NT2/D1 (cell line): ENCODE results near the gene ZHX3.

Experiments used
- DNase-seq: peaks from one replicate; pipeline ENCODE4 v3.0.0-alpha.2; 2011; ENCODE audit warnings: low read depth, low spot score
- H3K27me3 ChIP-seq: 2 replicates; pipeline ENCODE4 v1.6.0; 2011; ENCODE audit warnings: mild to moderate bottlenecking; ENCODE audit not compliant: insufficient read length, insufficient read depth
- H3K36me3 ChIP-seq: 2 replicates; pipeline ENCODE4 v1.6.1; 2011; ENCODE audit warnings: mild to moderate bottlenecking, low read length, mixed read lengths; ENCODE audit not compliant: insufficient read depth, insufficient read length
- H3K4me1 ChIP-seq: 2 replicates; pipeline ENCODE4 v1.5.1; 2011; ENCODE audit not compliant: insufficient read depth, insufficient read length
- H3K4me3 ChIP-seq: 2 replicates; pipeline ENCODE4 v1.5.1; 2011; ENCODE audit warnings: low read depth; ENCODE audit not compliant: insufficient read length
- H3K9ac ChIP-seq: 2 replicates; pipeline ENCODE4 v1.6.0; 2011; ENCODE audit warnings: low read depth; ENCODE audit not compliant: insufficient read length
- H3K9me3 ChIP-seq: 2 replicates; pipeline ENCODE4 v1.5.1; 2011; ENCODE audit warnings: mild to moderate bottlenecking, low read length; ENCODE audit not compliant: insufficient read depth
- SUZ12 ChIP-seq: IDR thresholded peaks from 2 replicates; pipeline ENCODE4 v1.6.1; 2011; ENCODE audit not compliant: insufficient read length, insufficient read depth; ENCODE audit errors: extremely low read depth
- YY1 ChIP-seq: IDR thresholded peaks from 2 replicates; pipeline ENCODE4 v1.6.1; 2011; ENCODE audit not compliant: insufficient read length, insufficient read depth
- ZNF274 ChIP-seq: IDR thresholded peaks from 2 replicates; pipeline ENCODE4 v1.6.1; 2011; ENCODE audit warnings: mild to moderate bottlenecking, low read depth, low read length

Gene ZHX3

GRCh38 chr20:41358230-41358629, 40.7 kb upstream of the ZHX3 start:
- DNase-seq: no peak
- no peak overlapping the region for H3K9ac ChIP-seq
- H3K9me3 ChIP-seq: no peaks in the 10 kb centered on the region
- no peaks in the 10 kb centered on the region for H3K27me3 ChIP-seq
- no peak for TF ChIP-seq YY1
- no peak for TF ChIP-seq SUZ12
- TF ChIP-seq ZNF274: no peak
- peaks cover 64% of the 10 kb centered on the region for H3K36me3 ChIP-seq
- H3K4me3 ChIP-seq: no peak overlapping the region
- H3K4me1 ChIP-seq: no peaks in the 10 kb centered on the region

- H3K36me3 ChIP-seq: peaks cover 70% of the 10 kb centered on the region
- DNase-seq: no peak
- no peak overlapping the region for H3K9ac ChIP-seq
- no peaks in the 10 kb centered on the region for H3K4me1 ChIP-seq
- no peak for TF ChIP-seq YY1
- TF ChIP-seq SUZ12: no peak
- no peak for TF ChIP-seq ZNF274
- no peaks in the 10 kb centered on the region for H3K9me3 ChIP-seq
- no peaks in the 10 kb centered on the region for H3K27me3 ChIP-seq
- H3K4me3 ChIP-seq: no peak overlapping the region
Observed at GRCh38 chr20:41357424-41358163, 40.1 kb upstream of the ZHX3 start.

- no peak overlapping the region for H3K9ac ChIP-seq
- no peak for DNase-seq
- no peak overlapping the region for H3K4me3 ChIP-seq
- no peaks in the 10 kb centered on the region for H3K4me1 ChIP-seq
- peaks cover 75% of the 10 kb centered on the region for H3K36me3 ChIP-seq
- TF ChIP-seq YY1 (no peak), SUZ12 (no peak), ZNF274 (no peak)
- H3K9me3 ChIP-seq: no peaks in the 10 kb centered on the region
- no peaks in the 10 kb centered on the region for H3K27me3 ChIP-seq
Observed at GRCh38 chr20:41356951-41357350, 39.4 kb upstream of the ZHX3 start.

- H3K4me3 ChIP-seq: no peak overlapping the region
- peaks cover 70% of the 10 kb centered on the region for H3K36me3 ChIP-seq
- H3K9ac ChIP-seq: no peak overlapping the region
- DNase-seq: no peak
- H3K9me3 ChIP-seq: no peaks in the 10 kb centered on the region
- H3K4me1 ChIP-seq: no peaks in the 10 kb centered on the region
- TF ChIP-seq YY1 (no peak), SUZ12 (no peak), ZNF274 (no peak)
- no peaks in the 10 kb centered on the region for H3K27me3 ChIP-seq
Observed at GRCh38 chr20:41355598-41356203, 38.2 kb upstream of the ZHX3 start.

- H3K4me3 ChIP-seq: no peak overlapping the region
- no peak for DNase-seq
- H3K9ac ChIP-seq: no peak overlapping the region
- no peaks in the 10 kb centered on the region for H3K9me3 ChIP-seq
- no peaks in the 10 kb centered on the region for H3K4me1 ChIP-seq
- H3K36me3 ChIP-seq: peaks cover 73% of the 10 kb centered on the region
- TF ChIP-seq YY1: no peak
- no peaks in the 10 kb centered on the region for H3K27me3 ChIP-seq
Observed at GRCh38 chr20:41355192-41355591, 37.7 kb upstream of the ZHX3 start.

GRCh38 chr20:41353530-41353929, 36.0 kb upstream of the ZHX3 start:
- TF ChIP-seq YY1 (no peak), SUZ12 (no peak), ZNF274 (no peak)
- no peak for DNase-seq
- Histone ChIP-seq H3K9me3 (no peaks in the 10 kb centered on the region), H3K9ac (no peak overlapping the region), H3K4me1 (no peaks in the 10 kb centered on the region), H3K27me3 (no peaks in the 10 kb centered on the region), H3K4me3 (no peak overlapping the region), H3K36me3 (peaks cover 72% of the 10 kb centered on the region)

GRCh38 chr20:41352666-41353065, 35.1 kb upstream of the ZHX3 start:
- DNase-seq: no peak
- TF ChIP-seq ZNF274 (no peak), YY1 (no peak), SUZ12 (no peak)
- peaks cover 71% of the 10 kb centered on the region for H3K36me3 ChIP-seq

More at GRCh38 chr20:41352666-41353065, 35.1 kb upstream of the ZHX3 start:
- Histone ChIP-seq H3K9me3 (no peaks in the 10 kb centered on the region), H3K4me1 (no peaks in the 10 kb centered on the region), H3K9ac (no peak overlapping the region), H3K27me3 (no peaks in the 10 kb centered on the region), H3K4me3 (no peak overlapping the region)
